Esophagus squamous epithelium (tissue), 4 donors: ENCODE measurements around the gene HCFC2.

Source experiments
- POLR2A ChIP-seq, 4 donors: fragments of 450-650 bp; IDR thresholded peaks; one replicate each; pipeline ENCODE4 v1.6.1; 2017; ENCODE audit warnings: antibody characterized with exemption in 4 of 4, mild to moderate bottlenecking in 4 of 4, moderate library complexity in 3 of 4
- TF ChIP-seq, protein P1 (sequence below), 6 experiments: fragments of 450-650 bp in 4 of 6; fragments of 200-600 bp in 2 of 6; sonication (generic) in 2 of 6; IDR thresholded peaks; one replicate each; pipeline ENCODE4 v1.5.1; 2016 to 2019; ENCODE audit warnings: antibody characterized with exemption in 6 of 6, mild to moderate bottlenecking in 4 of 6, moderate library complexity in 4 of 6

DNA sequence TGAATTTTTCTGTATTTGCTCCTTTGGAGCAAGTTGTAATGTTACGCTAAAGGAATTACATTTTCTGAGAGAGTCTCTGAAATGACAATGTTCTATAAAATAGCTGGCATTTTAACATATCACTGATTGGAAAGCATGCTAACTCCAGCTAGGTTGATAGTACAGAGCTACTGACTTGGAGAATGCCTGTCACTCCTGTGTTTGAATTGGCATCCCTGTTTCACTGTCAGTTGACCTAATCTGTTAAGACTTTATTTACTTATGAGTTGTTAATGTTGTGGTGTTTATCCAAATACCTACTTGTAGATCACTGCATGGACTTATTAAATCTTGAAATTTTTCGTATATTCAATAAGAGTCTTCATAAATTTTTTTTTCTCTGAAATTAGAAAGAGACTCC, 33.6 kb downstream of the HCFC2 start:
- TF ChIP-seq, protein P1, sequence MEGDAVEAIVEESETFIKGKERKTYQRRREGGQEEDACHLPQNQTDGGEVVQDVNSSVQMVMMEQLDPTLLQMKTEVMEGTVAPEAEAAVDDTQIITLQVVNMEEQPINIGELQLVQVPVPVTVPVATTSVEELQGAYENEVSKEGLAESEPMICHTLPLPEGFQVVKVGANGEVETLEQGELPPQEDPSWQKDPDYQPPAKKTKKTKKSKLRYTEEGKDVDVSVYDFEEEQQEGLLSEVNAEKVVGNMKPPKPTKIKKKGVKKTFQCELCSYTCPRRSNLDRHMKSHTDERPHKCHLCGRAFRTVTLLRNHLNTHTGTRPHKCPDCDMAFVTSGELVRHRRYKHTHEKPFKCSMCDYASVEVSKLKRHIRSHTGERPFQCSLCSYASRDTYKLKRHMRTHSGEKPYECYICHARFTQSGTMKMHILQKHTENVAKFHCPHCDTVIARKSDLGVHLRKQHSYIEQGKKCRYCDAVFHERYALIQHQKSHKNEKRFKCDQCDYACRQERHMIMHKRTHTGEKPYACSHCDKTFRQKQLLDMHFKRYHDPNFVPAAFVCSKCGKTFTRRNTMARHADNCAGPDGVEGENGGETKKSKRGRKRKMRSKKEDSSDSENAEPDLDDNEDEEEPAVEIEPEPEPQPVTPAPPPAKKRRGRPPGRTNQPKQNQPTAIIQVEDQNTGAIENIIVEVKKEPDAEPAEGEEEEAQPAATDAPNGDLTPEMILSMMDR (IDR thresholded peaks at IDR 0.05): no peak
- TF ChIP-seq POLR2A (IDR thresholded peaks at IDR 0.05): no peak
